ENCODE results near the gene PFDN1. TPM values are rescaled to one million over a fixed set of nuclear protein-coding genes. Genes with fewer than 3 reads are reported as not detected.

PFDN1 gene
- total and polyA plus RNA-seq, 2 experiments from 2014 or later: 84.1 to 98.0 TPM

DNA sequence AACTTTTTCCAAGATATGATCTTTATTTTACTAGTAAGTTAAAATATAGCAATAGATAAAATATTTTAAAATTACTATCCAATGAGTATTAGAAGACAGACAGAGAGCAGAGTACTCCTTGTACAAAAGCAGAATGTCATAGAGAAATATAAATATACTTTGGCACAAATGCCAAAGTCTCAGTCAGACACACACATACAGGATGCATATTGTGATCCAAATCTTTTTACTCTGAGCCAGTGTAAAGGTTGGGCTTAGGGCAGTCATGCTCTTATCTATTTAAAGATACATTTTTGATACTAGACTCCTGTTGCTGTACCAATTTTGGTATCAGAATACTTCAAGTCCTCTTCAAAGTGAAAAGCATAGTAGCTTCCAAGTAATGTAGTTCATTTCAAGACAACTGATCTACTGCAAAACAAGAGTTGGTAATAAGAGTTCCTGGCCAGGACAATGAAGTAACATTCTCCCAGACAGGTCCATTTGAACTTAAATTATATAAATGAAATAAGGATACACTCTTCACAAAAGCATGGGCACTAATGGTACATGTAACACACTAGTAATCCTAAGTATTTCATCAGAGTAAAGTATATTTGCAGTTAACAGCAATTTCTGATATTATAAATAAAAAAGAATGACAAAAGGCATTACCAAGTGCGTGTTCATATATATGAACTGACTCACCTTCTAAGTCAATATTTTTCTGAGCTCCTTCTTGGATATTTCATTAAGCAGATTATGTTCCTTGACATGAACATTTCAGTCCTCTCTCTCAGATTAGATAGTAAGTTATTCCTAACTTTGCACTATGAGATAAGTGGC is 10.5 kb downstream of the PFDN1 start:
- no peak for TF ChIP-seq CTCF (IDR thresholded peaks at IDR 0.05; ENCODE audit: poor library complexity)
- Histone ChIP-seq H2AFZ (no peak overlapping the region), H3K4me3 (no peak overlapping the region), H3K36me3 (replicated peaks; ENCODE audit: insufficient read depth, low read depth) (no peaks in the 10 kb centered on the region), H3K4me1 (ENCODE audit: insufficient read depth) (no peaks in the 10 kb centered on the region), H3K4me2 (peak overlapping the region; percentile 8), H3K27me3 (no peaks in the 10 kb centered on the region), H3K27ac (peak overlapping the region; percentile 45), H3K9me3 (ENCODE audit: low read depth) (no peaks in the 10 kb centered on the region), H4K20me1 (ENCODE audit: insufficient read depth, poor library complexity, severe bottlenecking) (peaks cover 8% of the 10 kb centered on the region), H3K9me2 (replicated peaks; ENCODE audit: insufficient read depth) (no peaks in the 10 kb centered on the region), H3K79me2 (peaks cover 95% of the 10 kb centered on the region)
- DNase-seq (ENCODE audit: low spot score): no peak
- WGBS (ENCODE audit: low lambda C conversion rate, missing lambda C conversion rate): 59% methylated on average over 1 of the region's 1 CpG

- Histone ChIP-seq H3K79me2 (peaks cover 91% of the 10 kb centered on the region), H3K4me1 (ENCODE audit: insufficient read depth) (no peaks in the 10 kb centered on the region), H3K9me2 (replicated peaks; ENCODE audit: insufficient read depth) (no peaks in the 10 kb centered on the region), H3K27ac (no peak overlapping the region), H3K36me3 (replicated peaks; ENCODE audit: insufficient read depth, low read depth) (no peaks in the 10 kb centered on the region), H3K4me2 (no peak overlapping the region), H3K4me3 (no peak overlapping the region), H3K9me3 (ENCODE audit: low read depth) (no peaks in the 10 kb centered on the region), H3K27me3 (no peaks in the 10 kb centered on the region), H2AFZ (no peak overlapping the region), H4K20me1 (ENCODE audit: insufficient read depth, poor library complexity, severe bottlenecking) (peaks cover 3% of the 10 kb centered on the region)
- TF ChIP-seq EZH2 (IDR thresholded peaks at IDR 0.05; ENCODE audit: borderline replicate concordance) (no peak), EZH2phosphoT487 (IDR thresholded peaks at IDR 0.05; ENCODE audit: low read depth, severe bottlenecking, unreplicated experiment) (no peak), CTCF (IDR thresholded peaks at IDR 0.05; ENCODE audit: poor library complexity) (no peak)
- WGBS (ENCODE audit: low lambda C conversion rate, missing lambda C conversion rate): 93% methylated on average over 7 of the region's 7 CpGs
- DNase-seq (ENCODE audit: low spot score): no peak
These were observed 14.9 kb downstream of the PFDN1 start for GRCh38 chr5:140287801-140288521.

DNA sequence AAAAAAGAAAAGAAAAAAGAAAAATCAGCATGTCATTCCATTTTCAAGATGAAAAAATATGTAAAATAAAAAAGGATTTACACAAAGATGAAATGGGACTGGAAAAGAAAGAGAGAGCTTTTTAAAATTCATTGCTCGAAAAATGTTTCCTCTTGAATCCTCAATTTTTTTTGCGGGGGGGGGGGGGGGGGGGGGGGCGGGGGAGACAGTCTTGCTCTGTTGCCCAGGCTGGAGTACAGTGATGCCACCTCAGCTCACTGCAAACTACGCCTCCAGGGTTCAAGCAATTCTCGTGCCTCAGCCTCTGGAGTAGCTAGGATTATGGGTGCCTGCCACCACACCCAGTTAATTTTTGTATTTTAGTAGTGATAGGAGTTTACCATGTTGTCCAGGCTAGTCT is 16.5 kb downstream of the PFDN1 start:
- no peaks in the 10 kb centered on the region for H3K4me1 ChIP-seq (ENCODE audit: insufficient read depth)
- no peak for DNase-seq (ENCODE audit: low spot score)
- no peaks in the 10 kb centered on the region for H3K27me3 ChIP-seq
- H3K9me3 ChIP-seq (ENCODE audit: low read depth): no peaks in the 10 kb centered on the region
- no peaks in the 10 kb centered on the region for H3K36me3 ChIP-seq (replicated peaks; ENCODE audit: insufficient read depth, low read depth)
- WGBS (ENCODE audit: low lambda C conversion rate, missing lambda C conversion rate): 90% methylated on average over 2 of the region's 5 CpGs
- no peak overlapping the region for H3K4me2 ChIP-seq
- no peaks in the 10 kb centered on the region for H3K9me2 ChIP-seq (replicated peaks; ENCODE audit: insufficient read depth)
- H3K27ac ChIP-seq: no peak overlapping the region
- H3K4me3 ChIP-seq: no peak overlapping the region
- TF ChIP-seq CTCF (IDR thresholded peaks at IDR 0.05; ENCODE audit: poor library complexity) (no peak), EZH2 (IDR thresholded peaks at IDR 0.05; ENCODE audit: borderline replicate concordance) (no peak), EZH2phosphoT487 (IDR thresholded peaks at IDR 0.05; ENCODE audit: low read depth, severe bottlenecking, unreplicated experiment) (no peak)
- H3K79me2 ChIP-seq: peaks cover 83% of the 10 kb centered on the region
- H4K20me1 ChIP-seq (ENCODE audit: insufficient read depth, poor library complexity, severe bottlenecking): peaks cover 3% of the 10 kb centered on the region
- no peak overlapping the region for H2AFZ ChIP-seq

All from hepatocyte (in vitro differentiated cells).